GM18526 (cell line): ENCODE data around the gene AXIN2.

Source experiments
- POLR2A ChIP-seq: IDR thresholded peaks from 3 replicates; pipeline ENCODE4 v1.6.1; 2011; ENCODE audit not compliant: insufficient read length; ENCODE audit errors: extremely low read depth

Gene AXIN2

DNA sequence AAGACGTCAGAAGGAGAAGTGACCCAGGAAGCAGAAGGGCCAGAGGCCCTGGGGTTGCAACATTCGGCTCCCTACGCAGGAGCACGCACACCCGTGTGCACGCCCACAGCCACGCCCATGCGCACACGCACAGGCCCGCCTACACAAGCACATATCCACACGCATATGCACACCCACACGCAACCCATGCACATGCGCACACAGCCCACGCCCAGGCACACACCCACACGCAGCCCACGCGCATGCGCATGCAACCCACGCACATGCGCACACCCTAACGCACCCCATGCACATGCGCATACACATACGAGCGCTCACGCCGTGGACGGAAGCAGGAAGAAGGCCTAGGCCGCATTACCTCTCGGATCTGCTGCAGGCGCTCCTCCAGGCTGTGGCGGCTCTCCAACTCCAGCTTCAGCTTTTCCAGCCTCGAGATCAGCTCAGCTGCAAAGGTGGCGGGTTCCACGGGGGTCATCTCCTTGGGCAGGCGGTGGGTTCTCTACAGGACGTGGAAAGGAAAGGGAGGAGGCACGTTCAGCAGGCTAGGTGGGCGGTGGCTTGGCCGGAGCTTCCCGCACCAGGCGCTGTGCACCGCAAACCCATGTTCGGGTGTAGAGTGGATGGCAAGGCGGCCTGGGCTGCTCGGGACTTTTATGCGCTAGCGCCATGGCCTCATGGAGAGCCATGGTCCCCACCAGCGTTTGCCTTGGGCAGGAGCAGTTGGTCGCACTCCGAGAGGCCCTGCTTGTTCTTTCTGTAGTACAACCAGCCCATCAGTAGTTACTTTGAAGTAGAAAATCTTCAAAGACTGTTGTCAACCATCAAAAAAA is 23.4 kb downstream of the AXIN2 start:
- TF ChIP-seq POLR2A = no peak

GRCh38 chr17:65537343-65537844 is 24.1 kb downstream of the AXIN2 start:
- no peak for TF ChIP-seq POLR2A

- no peak for TF ChIP-seq POLR2A
Observed at GRCh38 chr17:65536573-65537342, 24.7 kb downstream of the AXIN2 start.

DNA sequence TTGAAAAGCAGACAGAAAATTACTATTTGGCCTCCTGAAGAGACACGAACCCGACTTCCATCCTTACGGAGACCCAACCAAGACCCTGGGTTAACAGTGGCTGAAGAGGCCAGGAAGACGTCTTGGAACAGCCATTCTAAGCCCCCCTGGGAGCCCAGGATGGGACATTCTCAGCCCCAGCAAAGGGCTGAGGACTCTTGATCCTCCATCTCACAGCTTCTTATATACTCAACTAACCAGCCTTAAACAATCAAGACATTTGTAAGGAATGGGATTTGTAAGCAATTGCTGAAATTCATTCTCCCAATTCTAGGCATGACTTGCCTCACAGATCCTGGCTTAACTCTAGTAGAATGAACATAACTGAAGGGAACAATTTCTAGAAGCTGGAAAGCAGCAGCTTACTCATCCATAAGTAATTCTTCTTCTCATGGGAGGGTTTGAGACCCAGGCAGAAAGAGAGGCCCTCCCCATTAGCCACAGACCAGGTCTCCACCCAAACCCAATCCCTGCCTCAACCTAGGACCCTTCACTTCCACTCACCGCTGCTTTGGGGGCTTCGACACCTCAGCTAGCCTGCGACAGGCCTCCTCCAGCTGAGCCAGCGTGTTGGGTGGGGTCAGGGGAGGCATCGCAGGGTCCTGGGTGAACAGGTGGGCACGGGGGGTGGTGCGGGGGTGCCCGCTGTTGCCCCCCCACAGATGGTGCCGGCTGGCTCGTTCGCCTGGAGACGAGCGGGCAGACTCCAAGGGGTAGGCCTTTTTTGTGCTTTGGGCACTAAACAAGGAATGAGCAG is 25.5 kb downstream of the AXIN2 start:
- TF ChIP-seq POLR2A = no peak

DNA sequence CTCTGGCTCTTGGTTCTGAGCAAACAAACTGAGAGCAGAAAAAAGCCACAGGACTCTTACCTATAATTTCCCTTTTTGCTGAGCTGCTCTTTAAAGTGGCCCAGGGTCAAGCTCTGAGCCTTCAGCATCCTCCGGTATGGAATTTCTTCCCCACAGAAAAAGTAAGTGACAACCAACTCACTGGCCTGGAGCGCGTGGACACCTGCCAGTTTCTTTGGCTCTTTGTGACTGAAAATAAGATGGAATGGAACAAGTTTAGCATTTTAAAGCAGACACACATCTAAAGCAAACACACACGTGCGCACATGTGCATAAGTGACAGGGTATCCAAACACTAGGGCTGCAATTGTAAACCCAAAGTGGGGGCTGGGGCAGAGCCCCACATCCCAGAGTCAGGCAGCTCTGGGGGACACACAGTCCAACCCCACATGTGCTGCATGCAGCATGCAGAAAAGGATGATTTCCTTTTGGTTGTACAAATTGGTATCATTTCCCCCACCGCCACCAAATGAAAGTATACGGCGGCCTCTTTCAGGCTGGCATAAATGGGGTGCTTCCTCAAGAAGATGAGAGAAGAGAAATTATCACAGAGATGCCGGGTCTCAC is 27.5 kb downstream of the AXIN2 start:
- TF ChIP-seq POLR2A = no peak

- no peak for TF ChIP-seq POLR2A
Observed at GRCh38 chr17:65533056-65533745, 28.2 kb downstream of the AXIN2 start.

DNA sequence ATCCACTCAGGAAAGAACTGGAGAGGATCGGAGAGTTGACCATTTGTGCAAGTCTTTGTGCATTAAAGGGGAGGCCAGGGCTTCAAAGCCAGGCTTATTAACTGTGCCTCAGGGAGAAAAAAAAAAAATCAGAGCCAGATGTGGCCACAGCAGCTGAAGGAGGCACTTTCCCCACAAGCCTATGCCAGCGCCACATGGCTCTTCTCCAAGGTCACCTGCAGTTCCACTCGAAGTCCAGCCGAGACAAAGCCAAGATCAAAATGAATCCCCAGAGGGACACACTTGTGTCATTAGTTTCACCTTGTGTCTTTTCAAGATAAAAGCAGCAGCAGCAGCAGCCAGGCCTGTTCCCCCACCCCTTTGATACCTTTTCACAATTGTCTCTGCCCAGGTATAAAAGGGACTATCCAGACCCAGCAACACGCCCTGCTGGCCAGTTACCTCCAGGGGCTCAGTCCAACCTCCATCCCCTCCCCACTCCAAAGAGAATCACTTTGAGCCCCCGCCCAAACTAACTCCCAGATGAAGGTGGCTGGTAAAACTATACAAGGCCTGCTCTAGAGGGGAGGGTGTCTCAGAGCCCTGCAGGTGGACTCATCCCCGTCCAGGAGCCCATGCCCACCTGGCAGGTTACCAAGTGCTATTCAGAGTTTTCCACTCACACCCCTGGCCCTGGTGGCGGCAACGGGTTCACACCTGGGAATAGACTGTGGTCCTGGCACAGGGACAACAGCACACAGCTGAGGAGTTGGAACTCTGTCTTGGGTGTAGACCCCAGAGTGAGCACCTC is 29.2 kb downstream of the AXIN2 start:
- TF ChIP-seq POLR2A = no peak

GRCh38 chr17:65531256-65532100 is 30.0 kb downstream of the AXIN2 start:
- TF ChIP-seq POLR2A = no peak

GRCh38 chr17:65530523-65531255 is 30.8 kb downstream of the AXIN2 start:
- TF ChIP-seq POLR2A = no peak

DNA sequence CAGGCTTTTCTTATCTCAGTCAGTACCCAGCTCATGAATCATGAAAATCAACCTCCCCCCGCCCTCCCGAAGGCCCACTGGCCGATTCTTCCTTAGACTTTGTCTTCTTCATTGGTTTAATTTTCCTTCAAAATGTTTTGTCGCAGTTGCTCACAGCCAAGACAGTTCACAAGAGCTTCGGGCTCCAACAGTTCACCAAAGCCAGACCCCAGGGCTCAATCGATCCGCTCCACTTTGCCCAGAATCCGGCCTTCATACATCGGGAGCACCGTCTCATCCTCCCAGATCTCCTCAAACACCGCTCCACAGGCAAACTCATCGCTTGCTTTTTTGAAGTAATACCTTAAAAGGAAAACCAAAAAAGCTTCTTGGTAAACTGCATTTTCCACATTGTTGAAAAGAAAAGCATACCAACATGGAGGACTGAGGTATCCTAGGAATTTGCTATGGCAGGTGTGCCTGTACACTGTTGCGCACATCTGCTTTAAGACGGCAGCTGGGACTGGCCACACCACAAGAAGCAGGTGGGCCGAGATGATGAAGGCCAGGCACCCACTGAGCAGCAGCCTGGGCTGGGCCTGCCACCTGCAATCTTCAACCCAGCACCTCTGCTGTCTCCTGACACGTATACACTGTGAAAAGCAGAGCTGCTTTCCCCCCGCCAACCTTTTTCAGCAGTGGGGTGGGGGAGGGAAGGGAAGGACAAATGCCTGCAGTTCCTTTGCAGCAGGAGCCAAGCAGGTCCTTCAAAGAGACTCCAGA is 31.5 kb downstream of the AXIN2 start:
- TF ChIP-seq POLR2A = no peak

GRCh38 chr17:65529040-65529633 is 32.3 kb downstream of the AXIN2 start:
- no peak for TF ChIP-seq POLR2A
